ENCODE results near the gene UBAP2L.

The UBAP2L gene

DNA sequence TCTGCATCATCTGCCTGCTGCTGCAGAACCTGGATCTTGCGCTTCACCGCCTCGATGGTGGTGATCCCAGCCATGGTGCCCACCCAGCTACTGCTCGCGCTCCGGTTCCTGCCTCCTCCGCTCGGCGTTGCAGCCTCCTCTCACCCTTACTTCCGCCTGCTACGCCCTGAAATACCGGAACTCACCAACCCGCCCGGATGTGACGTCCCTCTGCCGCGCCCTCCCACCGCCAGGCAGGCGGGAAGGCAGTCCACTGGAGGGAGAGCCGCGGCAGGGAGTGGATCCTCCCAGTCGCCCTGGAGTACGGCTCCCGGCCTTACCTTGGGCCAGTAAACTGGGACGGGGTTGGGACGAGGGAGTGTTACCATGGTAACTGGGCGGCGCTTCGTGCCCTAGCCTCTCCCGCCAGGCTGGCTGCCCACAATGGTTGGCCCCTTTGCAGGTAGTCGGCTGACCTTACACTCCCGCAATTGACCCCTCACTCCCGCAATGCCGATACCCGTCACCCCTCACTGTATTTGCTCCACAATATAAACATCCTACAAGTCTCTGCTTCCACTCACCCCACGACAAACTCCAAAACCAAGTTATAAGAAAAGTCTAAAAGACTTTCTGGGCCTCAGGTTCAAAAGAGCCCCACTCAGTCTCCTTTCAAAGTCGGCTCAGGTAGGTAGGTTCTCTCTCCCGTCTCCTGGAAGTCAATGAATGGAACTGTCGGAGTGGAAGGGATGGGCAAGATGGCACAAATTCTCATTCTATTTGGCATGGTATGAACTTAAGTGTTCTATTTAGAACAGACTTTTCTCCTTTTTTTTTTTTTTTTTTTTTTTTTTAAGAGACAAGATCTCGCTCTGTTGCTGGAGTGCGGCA, 37.5 kb upstream of the UBAP2L start:
- Histone ChIP-seq H3K27me3 (ENCODE audit: control insufficient read depth in 3 of 3, insufficient read depth in 3 of 3, low read depth in 1 of 3, low read length in 3 of 3) (no peaks in the 10 kb centered on the region), H3K36me3 (replicated peaks in 1 of 2; ENCODE audit: control insufficient read depth in 2 of 2, insufficient read depth in 2 of 2, low read length in 2 of 2) (peaks cover 2 to 15% of the 10 kb centered on the region in 2 donors), H3K4me2 (ENCODE audit: insufficient read depth, low read length, poor library complexity, severe bottlenecking) (peak overlapping the region; percentile 79), H3K14ac (ENCODE audit: low read length) (peak overlapping the region; percentile 97), H3K4me1 (ENCODE audit: control insufficient read depth in 2 of 2, insufficient read depth in 1 of 2, low read depth in 1 of 2, low read length in 2 of 2) (peaks cover 21 to 30% of the 10 kb centered on the region in 2 donors), H3K23ac (ENCODE audit: low read depth, low read length, poor library complexity) (peak overlapping the region; percentile 93), H3K18ac (ENCODE audit: low read length) (peak overlapping the region; percentile 90), H3K27ac (replicated peaks; ENCODE audit: low read length) (peak overlapping the region; percentile 96), H3K4me3 (ENCODE audit: low read length in 2 of 2) (peak overlapping the region; percentile 90 to 97), H2BK120ac (ENCODE audit: low read depth, low read length) (no peak overlapping the region), H3K79me1 (ENCODE audit: low read depth, low read length) (peaks cover 5% of the 10 kb centered on the region), H3K9ac (ENCODE audit: low read depth, low read length, poor library complexity) (peak overlapping the region; percentile 90), H3K9me3 (replicated peaks in 1 of 2; ENCODE audit: control insufficient read depth in 2 of 2, insufficient read depth in 1 of 2, low read depth in 1 of 2, low read length in 2 of 2) (no peaks in the 10 kb centered on the region), H2AFZ (ENCODE audit: low read length) (peak overlapping the region; percentile 73), H3K4ac (ENCODE audit: low read length) (no peak overlapping the region), H2AK5ac (ENCODE audit: low read depth, low read length) (no peak overlapping the region), H2BK12ac (ENCODE audit: low read length) (no peak overlapping the region), H4K8ac (ENCODE audit: low read depth, low read length) (no peak overlapping the region), H2BK15ac (ENCODE audit: low read length) (no peak overlapping the region), H2BK5ac (ENCODE audit: low read length) (peak overlapping the region; percentile 54), H4K91ac (ENCODE audit: low read depth, low read length, poor library complexity) (no peak overlapping the region)
- DNase-seq (ENCODE audit: low spot score): peak; percentile 96
- no CpG with 5 or more reads among the region's 41 CpGs for WGBS, 2 donors (ENCODE audit: extremely low coverage in 2 of 2, insufficient read length in 2 of 2, insufficient replicate concordance in 1 of 2)

DNA sequence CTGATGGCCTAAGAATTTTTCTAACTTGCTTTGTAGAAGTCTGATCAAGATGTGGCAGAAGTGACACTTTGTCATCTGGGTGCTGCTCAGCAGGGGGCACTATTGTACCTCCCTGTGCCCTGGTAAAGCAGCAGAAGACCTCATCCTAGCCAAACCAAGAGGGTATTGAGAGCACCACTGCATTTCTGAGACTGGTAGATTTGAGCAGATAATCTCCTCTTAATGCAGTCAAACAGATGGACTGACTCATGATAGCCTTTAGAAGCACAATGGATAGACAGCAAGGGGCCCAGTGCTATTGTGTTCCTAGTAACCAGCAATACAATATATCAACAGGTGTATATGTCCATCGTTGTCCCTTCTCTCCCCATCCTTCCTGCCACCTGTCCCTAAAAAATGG, 34.6 kb upstream of the UBAP2L start:
- Histone ChIP-seq H4K91ac (ENCODE audit: low read depth, low read length, poor library complexity) (no peak overlapping the region), H3K9me3 (replicated peaks in 1 of 2; ENCODE audit: control insufficient read depth in 2 of 2, insufficient read depth in 1 of 2, low read depth in 1 of 2, low read length in 2 of 2) (no peaks in the 10 kb centered on the region), H2BK15ac (ENCODE audit: low read length) (no peak overlapping the region), H2AK5ac (ENCODE audit: low read depth, low read length) (no peak overlapping the region), H3K14ac (ENCODE audit: low read length) (no peak overlapping the region), H2BK5ac (ENCODE audit: low read length) (no peak overlapping the region), H3K27ac (replicated peaks; ENCODE audit: low read length) (no peak overlapping the region), H3K4ac (ENCODE audit: low read length) (no peak overlapping the region), H3K4me2 (ENCODE audit: insufficient read depth, low read length, poor library complexity, severe bottlenecking) (no peak overlapping the region), H3K18ac (ENCODE audit: low read length) (no peak overlapping the region), H4K8ac (ENCODE audit: low read depth, low read length) (no peak overlapping the region), H3K79me1 (ENCODE audit: low read depth, low read length) (peaks cover 5% of the 10 kb centered on the region), H2BK12ac (ENCODE audit: low read length) (no peak overlapping the region), H3K4me1 (ENCODE audit: control insufficient read depth in 2 of 2, insufficient read depth in 1 of 2, low read depth in 1 of 2, low read length in 2 of 2) (peaks cover 7 to 23% of the 10 kb centered on the region in 2 donors), H3K27me3 (ENCODE audit: control insufficient read depth in 3 of 3, insufficient read depth in 3 of 3, low read depth in 1 of 3, low read length in 3 of 3) (no peaks in the 10 kb centered on the region), H3K4me3 (ENCODE audit: low read length in 2 of 2) (no peak overlapping the region), H2BK120ac (ENCODE audit: low read depth, low read length) (no peak overlapping the region), H3K23ac (ENCODE audit: low read depth, low read length, poor library complexity) (no peak overlapping the region), H3K9ac (ENCODE audit: low read depth, low read length, poor library complexity) (no peak overlapping the region), H3K36me3 (replicated peaks in 1 of 2; ENCODE audit: control insufficient read depth in 2 of 2, insufficient read depth in 2 of 2, low read length in 2 of 2) (no peaks in the 10 kb centered on the region), H2AFZ (ENCODE audit: low read length) (no peak overlapping the region)
- WGBS, 2 donors (ENCODE audit: extremely low coverage in 2 of 2, insufficient read length in 2 of 2, insufficient replicate concordance in 1 of 2): no CpG with 5 or more reads among the region's 1 CpG
- DNase-seq (ENCODE audit: low spot score): no peak

DNA sequence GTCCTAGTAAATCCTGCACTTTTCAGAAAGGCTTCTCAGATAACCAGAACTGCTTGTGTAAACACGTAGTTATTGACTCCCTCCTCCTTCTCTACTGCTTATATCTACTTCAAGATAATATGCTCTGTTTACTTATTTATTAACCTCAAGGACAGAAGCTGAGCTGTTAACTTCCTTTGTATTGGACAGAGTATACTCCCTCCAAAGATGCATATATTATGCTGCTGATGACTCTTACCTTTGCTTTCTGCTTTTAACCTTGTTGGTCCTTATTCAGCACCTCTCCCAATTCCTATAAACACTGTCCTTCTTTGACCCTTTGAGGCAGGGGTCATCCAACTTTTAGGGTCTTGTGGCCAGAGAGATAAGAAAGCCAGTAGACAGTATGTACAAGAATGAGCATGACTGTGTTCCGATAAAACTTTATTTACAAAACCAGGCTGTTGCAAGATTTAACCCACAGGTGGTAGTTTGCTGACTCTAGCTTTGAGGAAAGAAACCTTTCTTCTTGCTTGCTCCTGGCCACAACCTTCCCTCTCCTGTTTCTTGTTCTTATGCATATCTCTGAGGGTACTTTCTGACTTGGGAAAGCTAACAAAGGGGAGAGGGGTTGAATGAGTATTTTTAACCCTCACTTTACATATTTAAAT, 33.8 kb upstream of the UBAP2L start:
- Histone ChIP-seq H3K9ac (ENCODE audit: low read depth, low read length, poor library complexity) (no peak overlapping the region), H2BK15ac (ENCODE audit: low read length) (no peak overlapping the region), H2BK5ac (ENCODE audit: low read length) (no peak overlapping the region), H3K27ac (replicated peaks; ENCODE audit: low read length) (no peak overlapping the region), H2AK5ac (ENCODE audit: low read depth, low read length) (no peak overlapping the region), H3K4me1 (ENCODE audit: control insufficient read depth in 2 of 2, insufficient read depth in 1 of 2, low read depth in 1 of 2, low read length in 2 of 2) (peaks cover 8 to 24% of the 10 kb centered on the region in 2 donors), H3K23ac (ENCODE audit: low read depth, low read length, poor library complexity) (no peak overlapping the region), H3K36me3 (replicated peaks in 1 of 2; ENCODE audit: control insufficient read depth in 2 of 2, insufficient read depth in 2 of 2, low read length in 2 of 2) (no peaks in the 10 kb centered on the region), H2AFZ (ENCODE audit: low read length) (peak overlapping the region; percentile 48), H3K4ac (ENCODE audit: low read length) (no peak overlapping the region), H3K9me3 (replicated peaks in 1 of 2; ENCODE audit: control insufficient read depth in 2 of 2, insufficient read depth in 1 of 2, low read depth in 1 of 2, low read length in 2 of 2) (no peaks in the 10 kb centered on the region), H3K4me2 (ENCODE audit: insufficient read depth, low read length, poor library complexity, severe bottlenecking) (no peak overlapping the region), H2BK120ac (ENCODE audit: low read depth, low read length) (no peak overlapping the region), H4K91ac (ENCODE audit: low read depth, low read length, poor library complexity) (no peak overlapping the region), H2BK12ac (ENCODE audit: low read length) (no peak overlapping the region), H3K79me1 (ENCODE audit: low read depth, low read length) (peaks cover 4% of the 10 kb centered on the region), H3K14ac (ENCODE audit: low read length) (no peak overlapping the region), H3K4me3 (ENCODE audit: low read length in 2 of 2) (no peak overlapping the region), H4K8ac (ENCODE audit: low read depth, low read length) (no peak overlapping the region), H3K18ac (ENCODE audit: low read length) (no peak overlapping the region), H3K27me3 (ENCODE audit: control insufficient read depth in 3 of 3, insufficient read depth in 3 of 3, low read depth in 1 of 3, low read length in 3 of 3) (no peaks in the 10 kb centered on the region)
- no CpG with 5 or more reads among the region's 2 CpGs for WGBS, 2 donors (ENCODE audit: extremely low coverage in 2 of 2, insufficient read length in 2 of 2, insufficient replicate concordance in 1 of 2)
- DNase-seq (ENCODE audit: low spot score): no peak

DNA sequence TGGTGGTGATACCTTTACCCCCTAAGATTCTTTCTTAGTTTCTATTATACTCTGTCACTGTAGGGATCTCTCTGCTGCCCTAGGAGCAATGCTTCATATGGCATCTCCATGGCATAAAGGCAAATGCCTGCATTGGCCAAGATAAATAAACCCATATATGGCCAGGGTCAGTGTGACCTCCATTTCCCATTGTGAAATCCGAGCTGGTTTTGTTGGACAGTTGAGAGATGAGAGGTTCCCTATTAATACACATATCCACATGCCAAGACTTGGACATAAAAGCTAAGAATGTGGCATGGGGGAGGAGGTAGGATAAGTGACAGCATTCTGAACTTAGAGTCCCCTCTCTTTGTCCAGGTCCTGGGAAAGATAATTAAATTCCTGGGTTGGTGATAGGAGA, 30.2 kb upstream of the UBAP2L start:
- no peak overlapping the region for H2BK12ac ChIP-seq (ENCODE audit: low read length)
- H3K4me2 ChIP-seq (ENCODE audit: insufficient read depth, low read length, poor library complexity, severe bottlenecking): no peak overlapping the region
- no peak overlapping the region for H3K9ac ChIP-seq (ENCODE audit: low read depth, low read length, poor library complexity)
- H3K14ac ChIP-seq (ENCODE audit: low read length): no peak overlapping the region
- H2BK120ac ChIP-seq (ENCODE audit: low read depth, low read length): no peak overlapping the region
- H3K27ac ChIP-seq (replicated peaks; ENCODE audit: low read length): no peak overlapping the region
- no peak overlapping the region for H2BK5ac ChIP-seq (ENCODE audit: low read length)
- DNase-seq (ENCODE audit: low spot score): no peak
- H3K18ac ChIP-seq (ENCODE audit: low read length): no peak overlapping the region
- H2AK5ac ChIP-seq (ENCODE audit: low read depth, low read length): no peak overlapping the region
- peaks cover 8 to 22% of the 10 kb centered on the region in 2 donors for H3K4me1 ChIP-seq (ENCODE audit: control insufficient read depth in 2 of 2, insufficient read depth in 1 of 2, low read depth in 1 of 2, low read length in 2 of 2)
- no peak overlapping the region for H4K8ac ChIP-seq (ENCODE audit: low read depth, low read length)
- no peak overlapping the region for H3K4ac ChIP-seq (ENCODE audit: low read length)
- no peak overlapping the region for H3K23ac ChIP-seq (ENCODE audit: low read depth, low read length, poor library complexity)
- H3K9me3 ChIP-seq (replicated peaks in 1 of 2; ENCODE audit: control insufficient read depth in 2 of 2, insufficient read depth in 1 of 2, low read depth in 1 of 2, low read length in 2 of 2): no peaks in the 10 kb centered on the region
- no peaks in the 10 kb centered on the region for H3K79me1 ChIP-seq (ENCODE audit: low read depth, low read length)
- H2BK15ac ChIP-seq (ENCODE audit: low read length): no peak overlapping the region
- no CpG with 5 or more reads among the region's 1 CpG for WGBS, 2 donors (ENCODE audit: extremely low coverage in 2 of 2, insufficient read length in 2 of 2, insufficient replicate concordance in 1 of 2)
- H3K4me3 ChIP-seq (ENCODE audit: low read length in 2 of 2): no peak overlapping the region
- no peak overlapping the region for H4K91ac ChIP-seq (ENCODE audit: low read depth, low read length, poor library complexity)
- H3K36me3 ChIP-seq (replicated peaks in 1 of 2; ENCODE audit: control insufficient read depth in 2 of 2, insufficient read depth in 2 of 2, low read length in 2 of 2): no peaks in the 10 kb centered on the region
- H3K27me3 ChIP-seq (ENCODE audit: control insufficient read depth in 3 of 3, insufficient read depth in 3 of 3, low read depth in 1 of 3, low read length in 3 of 3): peaks cover 0 to 14% (median 0%) of the 10 kb centered on the region in 3 experiments
- no peak overlapping the region for H2AFZ ChIP-seq (ENCODE audit: low read length)

All from neuronal stem cell (in vitro differentiated cells).